Mesenchymal stem cell (in vitro differentiated cells and primary cell): ENCODE results near the gene KCNK15.

Source experiments
- DNase-seq: peaks from one replicate; pipeline ENCODE4 v3.0.0-alpha.2; 2013
- H2AFZ ChIP-seq: one replicate; pipeline ENCODE4 v1.6.1; 2013; ENCODE audit warnings: low read depth, mild to moderate bottlenecking, control low read depth, inconsistent platforms, low read length, moderate library complexity
- H2AK5ac ChIP-seq: 2 replicates; pipeline ENCODE4 v1.6.1; 2013; ENCODE audit warnings: low read length, moderate library complexity, mild to moderate bottlenecking, inconsistent platforms; ENCODE audit not compliant: severe bottlenecking
- H2BK120ac ChIP-seq: one replicate; pipeline ENCODE4 v1.6.1; 2013; ENCODE audit warnings: low read depth, mild to moderate bottlenecking, inconsistent platforms, low read length, moderate library complexity
- H2BK12ac ChIP-seq, 2 experiments: one replicate each; pipeline ENCODE4 v1.6.1; 2013; ENCODE audit warnings: inconsistent platforms in 2 of 2, low read length in 2 of 2, mild to moderate bottlenecking in 2 of 2, moderate library complexity in 2 of 2, control low read depth in 1 of 2
- H2BK15ac ChIP-seq: one replicate; pipeline ENCODE4 v1.6.1; 2013; ENCODE audit warnings: mild to moderate bottlenecking, low read depth, inconsistent platforms; ENCODE audit not compliant: poor library complexity, severe bottlenecking
- H2BK5ac ChIP-seq: 2 replicates; pipeline ENCODE4 v1.6.1; 2013; ENCODE audit warnings: low read depth, mild to moderate bottlenecking, low read length, control low read depth, inconsistent platforms; ENCODE audit not compliant: poor library complexity, severe bottlenecking
- H3K14ac ChIP-seq, 2 experiments: one replicate each; pipeline ENCODE4 v1.6.1; 2013; ENCODE audit warnings: inconsistent platforms in 2 of 2, low read length in 2 of 2, control low read depth in 1 of 2, mild to moderate bottlenecking in 1 of 2, moderate library complexity in 1 of 2
- H3K18ac ChIP-seq, 2 experiments: one replicate each; pipeline ENCODE4 v1.6.1; 2013; ENCODE audit warnings: inconsistent platforms in 2 of 2, low read length in 2 of 2, control low read depth in 1 of 2, low read depth in 1 of 2, mild to moderate bottlenecking in 1 of 2
- H3K23ac ChIP-seq, 2 experiments: one replicate each; pipeline ENCODE4 v1.6.1; 2013; ENCODE audit warnings: inconsistent platforms in 2 of 2, low read length in 2 of 2, mild to moderate bottlenecking in 2 of 2, moderate library complexity in 2 of 2, control low read depth in 1 of 2
- H3K27ac ChIP-seq: 2 replicates; pipeline ENCODE4 v1.5.1; 2013; ENCODE audit warnings: mild to moderate bottlenecking, moderate library complexity, low read length, control low read depth, inconsistent platforms; ENCODE audit not compliant: poor library complexity, severe bottlenecking
- H3K27me3 ChIP-seq, 2 experiments: 2 replicates each; pipeline versions ENCODE4 v1.6.1 to v1.7.0; 2013; ENCODE audit warnings: low read length in 2 of 2, mild to moderate bottlenecking in 2 of 2, moderate library complexity in 2 of 2, control low read depth in 1 of 2, inconsistent platforms in 1 of 2; ENCODE audit not compliant: control insufficient read depth in 1 of 2, insufficient read depth in 1 of 2
- H3K36me3 ChIP-seq, 2 experiments: 2 replicates each; pipeline versions ENCODE4 v1.6.1 to v1.7.0; 2013; ENCODE audit warnings: low read length in 2 of 2, control low read depth in 1 of 2, inconsistent platforms in 1 of 2, low read depth in 1 of 2, mild to moderate bottlenecking in 1 of 2; ENCODE audit not compliant: insufficient read depth in 2 of 2, control insufficient read depth in 1 of 2
- H3K4ac ChIP-seq, 2 experiments: one replicate each; pipeline ENCODE4 v1.6.1; 2013; ENCODE audit warnings: inconsistent platforms in 2 of 2, low read length in 2 of 2, mild to moderate bottlenecking in 2 of 2, moderate library complexity in 2 of 2, control low read depth in 1 of 2, low read depth in 1 of 2
- H3K4me1 ChIP-seq: 2 replicates; pipeline ENCODE4 v1.6.1; 2013; ENCODE audit warnings: low read depth, low read length, control low read depth; ENCODE audit not compliant: control insufficient read depth, insufficient read depth
- H3K4me2 ChIP-seq: 2 replicates; pipeline ENCODE4 v1.6.1; 2013; ENCODE audit warnings: low read length, mild to moderate bottlenecking, inconsistent platforms; ENCODE audit not compliant: poor library complexity, severe bottlenecking
- H3K4me3 ChIP-seq, 2 experiments: 2 replicates each; pipeline versions ENCODE4 v1.5.1 to v1.7.0; 2013; ENCODE audit warnings: low read length in 2 of 2, mild to moderate bottlenecking in 2 of 2, control low read depth in 1 of 2, low read depth in 1 of 2; ENCODE audit not compliant: insufficient read depth in 1 of 2
- H3K79me1 ChIP-seq: replicated peaks from 2 replicates; pipeline ENCODE4 v1.6.1; 2013; ENCODE audit warnings: mild to moderate bottlenecking, control low read depth, low read length, inconsistent platforms; ENCODE audit not compliant: poor library complexity, severe bottlenecking
- H3K9ac ChIP-seq: 2 replicates; pipeline ENCODE4 v1.7.0; 2013; ENCODE audit warnings: mild to moderate bottlenecking, low read length, moderate library complexity
- H3K9me3 ChIP-seq: 2 replicates; pipeline ENCODE4 v1.7.0; 2013; ENCODE audit warnings: mild to moderate bottlenecking, low read length; ENCODE audit not compliant: control insufficient read depth
- H4K8ac ChIP-seq: one replicate; pipeline ENCODE4 v1.6.1; 2013; ENCODE audit warnings: inconsistent platforms, mild to moderate bottlenecking, low read length, moderate library complexity
- H4K91ac ChIP-seq: one replicate; pipeline ENCODE4 v1.6.1; 2013; ENCODE audit warnings: mild to moderate bottlenecking, low read length, inconsistent platforms
- WGBS: methylation state at CpG from one replicate; pipeline ENCODE4 v1.1.7; 2013; ENCODE audit warnings: mixed read lengths; 5-methylcytosine and 5-hydroxymethylcytosine counted together

The KCNK15 gene

DNA sequence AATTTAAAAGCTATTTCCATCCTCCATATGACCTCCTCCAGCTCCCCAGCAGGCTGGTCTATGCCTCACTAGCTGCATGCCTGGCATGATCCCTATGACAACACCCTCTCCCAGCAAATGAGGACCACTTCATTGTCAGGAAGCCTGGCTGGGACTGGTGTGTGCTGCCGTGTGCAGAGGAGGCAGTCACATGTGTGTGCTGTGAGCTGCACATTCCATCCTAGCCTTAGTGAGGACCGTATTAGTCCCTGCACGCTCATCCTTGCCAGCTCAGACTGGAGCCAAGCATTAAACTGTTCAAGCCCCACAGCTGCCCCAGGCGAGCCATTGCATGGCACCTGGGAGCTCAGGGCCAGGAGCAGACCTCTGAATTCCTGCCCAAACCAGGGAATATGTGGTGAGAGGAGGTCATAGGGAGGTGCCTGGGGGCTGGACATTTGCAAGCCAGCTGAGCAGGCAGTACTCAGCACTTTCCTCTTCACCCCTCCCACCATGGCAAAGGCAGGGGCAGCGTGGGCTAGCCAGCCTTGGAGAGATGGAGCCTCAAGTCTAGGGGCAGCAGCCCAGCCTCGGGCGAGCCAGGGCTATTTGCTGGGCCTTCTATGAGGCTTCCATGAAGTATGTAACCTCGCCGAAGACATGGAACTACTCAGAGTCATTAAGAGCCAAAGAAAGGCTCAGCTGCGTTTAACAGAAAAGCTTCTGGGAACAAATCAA lies 39.2 kb upstream of the KCNK15 start:
- Histone ChIP-seq H3K4me2 (no peak overlapping the region), H3K23ac (peak overlapping the region in 1 of 2 experiments; percentile 15), H2BK5ac (no peak overlapping the region), H2AFZ (no peak overlapping the region), H3K9me3 (no peaks in the 10 kb centered on the region), H3K27me3 (no peaks in the 10 kb centered on the region), H3K4me3 (no peak overlapping the region), H4K91ac (peak overlapping the region; percentile 15), H2BK15ac (no peak overlapping the region), H2BK120ac (no peak overlapping the region), H3K79me1 (no peaks in the 10 kb centered on the region), H2BK12ac (peak overlapping the region; percentile 1 to 65), H3K14ac (peak overlapping the region in 1 of 2 experiments; percentile 50), H3K4me1 (peaks cover 40% of the 10 kb centered on the region), H4K8ac (peak overlapping the region; percentile 1), H2AK5ac (peak overlapping the region; percentile 8), H3K27ac (no peak overlapping the region), H3K18ac (peak overlapping the region; percentile 24 to 79), H3K9ac (peak overlapping the region; percentile 86), H3K4ac (peak overlapping the region in 1 of 2 experiments; percentile 59), H3K36me3 (no peaks in the 10 kb centered on the region)
- WGBS = 70% methylated on average over 9 of the region's 10 CpGs
- DNase-seq = no peak

DNA sequence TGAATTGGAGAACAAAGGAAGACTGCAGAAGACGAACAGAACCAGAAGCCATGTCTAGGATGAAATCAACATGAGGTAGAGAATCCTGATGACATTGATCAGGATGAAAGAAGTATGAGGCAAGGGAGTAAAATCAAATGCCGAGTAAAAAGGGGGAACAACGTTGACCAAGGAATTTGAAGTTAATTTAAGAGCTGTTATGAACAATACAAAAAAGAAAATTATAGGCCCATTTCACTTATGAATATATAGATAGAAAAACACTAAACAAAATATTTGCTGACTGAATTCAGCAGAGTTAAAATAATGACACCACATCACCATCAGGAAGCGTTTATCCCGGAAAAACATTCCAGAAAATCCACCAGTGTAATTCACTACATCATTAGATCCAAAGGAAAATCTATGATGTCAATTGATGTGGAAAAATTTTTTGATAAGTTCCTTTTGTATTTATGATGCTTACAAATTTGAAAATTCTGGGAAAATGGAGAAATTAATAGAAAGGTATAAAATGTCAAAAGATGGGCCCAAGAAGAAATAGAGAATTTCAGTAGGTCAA lies 38.6 kb upstream of the KCNK15 start:
- no peak overlapping the region for H3K4ac ChIP-seq
- H3K4me3 ChIP-seq = no peak overlapping the region
- no peak overlapping the region for H3K18ac ChIP-seq
- H2AK5ac ChIP-seq = no peak overlapping the region
- no peak for DNase-seq
- H4K91ac ChIP-seq = no peak overlapping the region
- no peak overlapping the region for H3K14ac ChIP-seq
- peaks cover 35% of the 10 kb centered on the region for H3K4me1 ChIP-seq
- H2BK5ac ChIP-seq = no peak overlapping the region
- H2BK15ac ChIP-seq = no peak overlapping the region
- H3K36me3 ChIP-seq = no peaks in the 10 kb centered on the region
- H3K23ac ChIP-seq = no peak overlapping the region
- H3K79me1 ChIP-seq = no peaks in the 10 kb centered on the region
- H3K27ac ChIP-seq = no peak overlapping the region
- no peak overlapping the region for H2AFZ ChIP-seq
- H4K8ac ChIP-seq = no peak overlapping the region
- no peaks in the 10 kb centered on the region for H3K9me3 ChIP-seq
- H2BK120ac ChIP-seq = no peak overlapping the region
- no peaks in the 10 kb centered on the region for H3K27me3 ChIP-seq
- H2BK12ac ChIP-seq = no peak overlapping the region
- H3K9ac ChIP-seq = peak overlapping the region; percentile 86
- WGBS = 74% methylated on average over 1 of the region's 5 CpGs
- H3K4me2 ChIP-seq = no peak overlapping the region

DNA sequence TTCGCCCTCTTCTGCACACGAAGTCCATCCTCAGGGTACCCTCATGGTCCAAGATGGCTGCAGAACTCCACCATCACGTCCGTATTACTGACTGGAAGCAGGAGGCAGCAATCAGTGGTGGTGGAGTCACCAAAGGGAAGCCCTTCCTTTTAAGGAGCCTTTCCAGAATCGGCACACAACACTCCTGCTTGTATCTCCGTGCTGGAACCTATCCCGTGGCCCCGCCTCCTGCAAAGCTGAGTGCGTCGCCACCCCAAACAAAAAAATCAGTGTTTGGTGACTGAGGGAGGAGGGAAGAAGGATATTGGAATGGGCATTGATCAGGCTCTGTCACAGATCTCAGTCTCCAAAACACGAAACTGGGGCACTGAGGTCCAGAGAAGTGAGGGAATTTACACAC lies 36.3 kb upstream of the KCNK15 start:
- no peak for DNase-seq
- H3K27ac ChIP-seq = no peak overlapping the region
- peaks cover 16% of the 10 kb centered on the region for H3K4me1 ChIP-seq
- H2AK5ac ChIP-seq = no peak overlapping the region
- WGBS = 79% methylated on average over 11 of the region's 11 CpGs
- H2BK120ac ChIP-seq = no peak overlapping the region
- H3K14ac ChIP-seq = no peak overlapping the region
- H3K79me1 ChIP-seq = no peaks in the 10 kb centered on the region
- H3K36me3 ChIP-seq = no peaks in the 10 kb centered on the region
- no peak overlapping the region for H3K9ac ChIP-seq
- no peak overlapping the region for H4K8ac ChIP-seq
- no peaks in the 10 kb centered on the region for H3K9me3 ChIP-seq
- H2BK12ac ChIP-seq = no peak overlapping the region
- no peak overlapping the region for H2BK5ac ChIP-seq
- no peak overlapping the region for H2BK15ac ChIP-seq
- no peak overlapping the region for H3K4me3 ChIP-seq
- H4K91ac ChIP-seq = no peak overlapping the region
- H3K4ac ChIP-seq = peak overlapping the region in 1 of 2 experiments; percentile 27
- no peak overlapping the region for H3K18ac ChIP-seq
- no peak overlapping the region for H3K23ac ChIP-seq
- no peak overlapping the region for H3K4me2 ChIP-seq
- no peak overlapping the region for H2AFZ ChIP-seq
- H3K27me3 ChIP-seq = no peaks in the 10 kb centered on the region

DNA sequence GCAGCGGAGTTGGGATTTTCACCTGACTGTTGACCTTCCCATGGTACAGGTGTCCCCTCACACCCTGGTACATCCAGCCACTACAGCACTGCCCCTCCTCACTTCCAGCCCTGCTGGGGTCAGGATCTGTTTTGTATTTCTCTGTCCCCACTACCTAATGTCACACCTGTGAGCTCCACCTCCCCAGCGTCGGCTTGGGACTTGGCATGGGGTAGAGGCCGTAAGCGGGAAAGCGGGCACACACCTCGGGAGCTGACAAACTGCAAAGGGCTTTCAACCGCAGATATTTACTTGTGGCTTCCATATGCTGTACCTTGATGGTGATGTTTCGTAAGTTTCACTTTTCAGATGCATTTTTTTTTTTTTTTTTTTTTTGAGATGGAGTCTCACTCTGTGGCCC lies 35.9 kb upstream of the KCNK15 start:
- Histone ChIP-seq H3K27ac (no peak overlapping the region), H4K91ac (no peak overlapping the region), H3K4me3 (no peak overlapping the region), H3K4me2 (no peak overlapping the region), H3K9me3 (no peaks in the 10 kb centered on the region), H3K36me3 (no peaks in the 10 kb centered on the region), H2AK5ac (peak overlapping the region; percentile 61), H2BK120ac (no peak overlapping the region), H3K18ac (no peak overlapping the region), H2AFZ (no peak overlapping the region), H3K27me3 (no peaks in the 10 kb centered on the region), H3K14ac (no peak overlapping the region), H2BK15ac (no peak overlapping the region), H3K4me1 (peaks cover 16% of the 10 kb centered on the region), H2BK12ac (peak overlapping the region in 1 of 2 experiments; percentile 10), H3K9ac (no peak overlapping the region), H3K23ac (no peak overlapping the region), H4K8ac (no peak overlapping the region), H3K4ac (peak overlapping the region in 1 of 2 experiments; percentile 27), H3K79me1 (no peaks in the 10 kb centered on the region), H2BK5ac (no peak overlapping the region)
- DNase-seq = no peak
- 91% methylated on average over 9 of the region's 9 CpGs for WGBS
